GM23248 (cell line): ENCODE results near the gene USP31.

Experiments
- EZH2 ChIP-seq: fragments of 200-600 bp; sonication (generic); IDR thresholded peaks from 2 replicates; pipeline ENCODE4 v1.6.1; 2018; ENCODE audit warnings: antibody characterized with exemption, mild to moderate bottlenecking; ENCODE audit not compliant: insufficient read depth, poor library complexity, severe bottlenecking
- EZH2phosphoT487 ChIP-seq: fragments of 200-600 bp; sonication (generic); IDR thresholded peaks from 2 replicates; pipeline ENCODE4 v1.6.1; 2018; ENCODE audit warnings: antibody characterized with exemption, moderate library complexity, mild to moderate bottlenecking, low read depth; ENCODE audit not compliant: insufficient read depth

DNA sequence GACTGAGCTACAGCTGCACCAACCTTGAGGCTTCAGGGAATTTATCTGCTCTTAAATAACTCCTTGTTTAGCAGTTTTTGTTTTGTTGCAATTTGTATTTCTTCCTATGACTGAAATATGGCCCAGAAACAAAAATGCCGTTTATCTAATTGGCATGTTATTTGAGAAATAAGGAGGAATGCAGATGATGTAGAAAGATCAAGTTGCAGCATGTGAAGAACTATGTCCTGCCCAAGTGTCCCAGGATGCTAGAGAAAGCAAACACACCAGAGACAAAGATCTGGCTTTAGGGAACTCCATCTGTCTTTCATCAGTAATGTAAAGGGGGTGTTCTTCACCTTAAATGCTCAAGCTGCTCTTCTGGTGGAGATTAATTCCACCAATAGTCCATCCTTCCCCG lies 29.7 kb downstream of the USP31 start:
- TF ChIP-seq EZH2 (no peak), EZH2phosphoT487 (no peak)
